Cardiac ventricle fibroblast (primary cell): ENCODE measurements around the gene MADD. TPM values are rescaled to one million over a fixed set of nuclear protein-coding genes. Genes with fewer than 3 reads are reported as not detected.

Experiments
- total RNA-seq: library from RNA; depleted of rRNA; stranded (reverse); fragments of >200 nt; gene quantifications from 2 replicates; pipeline ENCODE4 v1.2.3, GENCODE V29; 2015

The MADD gene
- total RNA-seq: 12.5 and 16.1 TPM in 2 replicates

GRCh38 chr11:47269829-47270305 is at the start of gene MADD:
TSS of gene MADD (plus strand) at chr11:47270133.

GRCh38 chr11:47248664-47249377 is 21.1 kb upstream of the MADD start, which contains the start of gene ACP2:
TSS of gene ACP2 (minus strand) at chr11:47248814. CDS start at chr11:47248789, 25 bp downstream.

GRCh38 chr11:47257517-47258316 is 12.2 kb upstream of the MADD start, which contains the start of gene NR1H3:
TSS of gene NR1H3 (plus strand) at chr11:47257996. CDS start at chr11:47259217, 1,221 bp downstream.

GRCh38 chr11:47352556-47352955 is 82.6 kb downstream of the MADD start, which contains the start of gene MYBPC3:
TSS of gene MYBPC3 (minus strand) at chr11:47352702. CDS start at chr11:47352647, 55 bp downstream.

GRCh38 chr11:47378010-47378835 is 108.3 kb downstream of the MADD start, which contains the start of gene SPI1:
TSS of gene SPI1 (minus strand) at chr11:47378547. CDS start at chr11:47378353, 194 bp downstream.

Other genes with a start within 250 kb of the MADD start
- gene ARFGAP2, start 93.3 kb upstream of the MADD start, total RNA-seq: 62.8 and 81.1 TPM in 2 replicates
- gene PACSIN3, start 83.7 kb upstream of the MADD start, total RNA-seq: 16.2 and 17.6 TPM in 2 replicates
- gene DDB2, start 55.2 kb upstream of the MADD start, total RNA-seq: 15.9 and 26.0 TPM in 2 replicates
- 27.0 and 45.0 TPM in 2 replicates for gene ACP2, start 21.3 kb upstream of the MADD start, total RNA-seq
- 28.9 and 34.1 TPM in 2 replicates for gene NR1H3, start 12.1 kb upstream of the MADD start, total RNA-seq
- gene MYBPC3, start 82.6 kb downstream of the MADD start, total RNA-seq: not detected in 2 replicates
- gene SPI1, start 108.4 kb downstream of the MADD start, total RNA-seq: not detected in 2 replicates
- 104 and 110 TPM in 2 replicates for gene SLC39A13, start 138.5 kb downstream of the MADD start, total RNA-seq
- 89.3 and 101 TPM in 2 replicates for gene PSMC3, start 156.3 kb downstream of the MADD start, total RNA-seq
- gene RAPSN, start 179.0 kb downstream of the MADD start, total RNA-seq: not detected in 2 replicates